RWPE2 (cell line): ENCODE measurements around the gene SRMS.

Experiments
- ATAC-seq: fragments of 200-7000 bp; cut with Tn5 transposase; 3 replicates; pipeline ENCODE4 v1.9.1; 2021; ENCODE audit warnings: low read depth
- DNase-seq: peaks from one replicate; pipeline ENCODE4 v3.0.0-alpha.2; 2020; ENCODE audit warnings: low spot score
- H3K27ac ChIP-seq: fragments of 450-650 bp; 2 replicates; pipeline ENCODE4 v1.5.1; 2017; ENCODE audit warnings: mild to moderate bottlenecking; ENCODE audit not compliant: poor library complexity, severe bottlenecking
- H3K27me3 ChIP-seq: fragments of 250-450 bp; sonication (Bioruptor Pico); 2 replicates; pipeline ENCODE4 v1.5.1; 2021; ENCODE audit warnings: mild to moderate bottlenecking, moderate library complexity; ENCODE audit not compliant: insufficient read depth, poor library complexity, severe bottlenecking
- H3K36me3 ChIP-seq: fragments of 250-450 bp; sonication (Bioruptor Pico); 2 replicates; pipeline ENCODE4 v1.5.1; 2020; ENCODE audit warnings: low read depth, mild to moderate bottlenecking, moderate library complexity
- H3K4me1 ChIP-seq: fragments of 250-450 bp; sonication (Bioruptor Pico); 2 replicates; pipeline ENCODE4 v1.5.1; 2021; ENCODE audit warnings: mild to moderate bottlenecking, moderate library complexity; ENCODE audit not compliant: insufficient read depth, poor library complexity, severe bottlenecking
- H3K4me3 ChIP-seq: fragments of 250-450 bp; sonication (Bioruptor Pico); 2 replicates; pipeline ENCODE4 v1.5.1; 2021; ENCODE audit warnings: mild to moderate bottlenecking, moderate library complexity; ENCODE audit not compliant: severe bottlenecking
- H3K9me3 ChIP-seq: fragments of 250-450 bp; sonication (Bioruptor Pico); 2 replicates; pipeline ENCODE4 v1.5.1; 2021; ENCODE audit warnings: mild to moderate bottlenecking, moderate library complexity; ENCODE audit not compliant: severe bottlenecking
- CTCF ChIP-seq: fragments of 450-650 bp; IDR thresholded peaks from one replicate; pipeline ENCODE4 v1.5.1; 2017; ENCODE audit warnings: mild to moderate bottlenecking, moderate library complexity; ENCODE audit not compliant: poor library complexity, severe bottlenecking

Gene SRMS

GRCh38 chr20:63558804-63559484 lies 11.4 kb upstream of the SRMS start:
- Histone ChIP-seq H3K9me3 (no peaks in the 10 kb centered on the region), H3K4me3 (no peak overlapping the region), H3K27ac (no peak overlapping the region), H3K4me1 (no peaks in the 10 kb centered on the region), H3K36me3 (peaks cover 37% of the 10 kb centered on the region), H3K27me3 (no peaks in the 10 kb centered on the region)
- no peak for DNase-seq
- no peak for TF ChIP-seq CTCF
- ATAC-seq = no peak

GRCh38 chr20:63557481-63557891 lies 9.9 kb upstream of the SRMS start:
- Histone ChIP-seq H3K36me3 (peaks cover 31% of the 10 kb centered on the region), H3K4me3 (no peak overlapping the region), H3K27me3 (no peaks in the 10 kb centered on the region), H3K9me3 (no peaks in the 10 kb centered on the region), H3K4me1 (peaks cover 7% of the 10 kb centered on the region), H3K27ac (no peak overlapping the region)
- DNase-seq (peak; percentile 83), ATAC-seq (no peak)
- no peak for TF ChIP-seq CTCF

GRCh38 chr20:63556873-63557478 lies 9.4 kb upstream of the SRMS start:
- H3K27ac ChIP-seq = no peak overlapping the region
- H3K4me1 ChIP-seq = peaks cover 9% of the 10 kb centered on the region
- H3K36me3 ChIP-seq = peaks cover 28% of the 10 kb centered on the region
- no peak overlapping the region for H3K4me3 ChIP-seq
- no peaks in the 10 kb centered on the region for H3K9me3 ChIP-seq
- no peaks in the 10 kb centered on the region for H3K27me3 ChIP-seq
- peak; percentile 89 for DNase-seq
- no peak for ATAC-seq
- TF ChIP-seq CTCF = no peak

- Histone ChIP-seq H3K4me3 (no peak overlapping the region), H3K27ac (no peak overlapping the region), H3K36me3 (peaks cover 17% of the 10 kb centered on the region), H3K27me3 (no peaks in the 10 kb centered on the region), H3K4me1 (peaks cover 9% of the 10 kb centered on the region), H3K9me3 (no peaks in the 10 kb centered on the region)
- TF ChIP-seq CTCF = no peak
- DNase-seq = peak; percentile 88
- no peak for ATAC-seq
These were observed 8.3 kb upstream of the SRMS start for GRCh38 chr20:63555661-63556381.
